H9 (cell line): Measurements from ENCODE around the gene FSTL1. TPM values are rescaled to one million over a fixed set of nuclear protein-coding genes. Genes with fewer than 3 reads are reported as not detected.

Experiments
- DNase-seq: peaks from one replicate; pipeline ENCODE4 v3.0.0-alpha.2; 2017
- H2AFZ ChIP-seq: one replicate; pipeline ENCODE4 v1.6.1; 2013; ENCODE audit warnings: mild to moderate bottlenecking, low read length, control low read depth, moderate library complexity
- H2AK5ac ChIP-seq: 2 replicates; pipeline ENCODE4 v1.6.1; 2013; ENCODE audit warnings: low read length, control low read depth, mixed read lengths; ENCODE audit not compliant: insufficient read length
- H2BK120ac ChIP-seq: one replicate; pipeline ENCODE4 v1.6.1; 2013; ENCODE audit warnings: low read depth, mild to moderate bottlenecking, low read length, control low read depth, inconsistent platforms; ENCODE audit not compliant: poor library complexity, severe bottlenecking
- H2BK12ac ChIP-seq: 2 replicates; pipeline ENCODE4 v1.6.1; 2013; ENCODE audit warnings: low read length, control low read depth, mixed read lengths, low read depth; ENCODE audit not compliant: insufficient read length
- H2BK15ac ChIP-seq: 2 replicates; pipeline ENCODE4 v1.6.1; 2013; ENCODE audit warnings: low read depth, low read length, control low read depth
- H2BK20ac ChIP-seq: one replicate; pipeline ENCODE4 v1.6.1; 2013; ENCODE audit warnings: low read depth, mild to moderate bottlenecking, low read length, control low read depth, inconsistent platforms; ENCODE audit not compliant: poor library complexity, severe bottlenecking
- H2BK5ac ChIP-seq: 2 replicates; pipeline ENCODE4 v1.6.1; 2013; ENCODE audit warnings: low read length, control low read depth, mixed read lengths; ENCODE audit not compliant: insufficient read length
- H3K14ac ChIP-seq: 2 replicates; pipeline ENCODE4 v1.6.1; 2013; ENCODE audit warnings: low read length, control low read depth; ENCODE audit not compliant: insufficient read depth
- H3K18ac ChIP-seq: 2 replicates; pipeline ENCODE4 v1.6.1; 2013; ENCODE audit warnings: low read depth, mild to moderate bottlenecking, mixed read lengths, low read length, control low read depth; ENCODE audit not compliant: insufficient read length
- H3K23ac ChIP-seq: 2 replicates; pipeline ENCODE4 v1.6.1; 2013; ENCODE audit warnings: low read length, control low read depth, mixed read lengths, low read depth; ENCODE audit not compliant: insufficient read length
- H3K23me2 ChIP-seq: 2 replicates; pipeline ENCODE4 v1.6.1; 2013; ENCODE audit warnings: low read depth, mild to moderate bottlenecking, mixed read lengths, low read length, control low read depth; ENCODE audit not compliant: insufficient read length, poor library complexity, severe bottlenecking
- H3K27ac ChIP-seq: 2 replicates; pipeline ENCODE4 v1.5.1; 2013; ENCODE audit warnings: low read length, control low read depth, mixed read lengths, low read depth; ENCODE audit not compliant: insufficient read length
- H3K27me3 ChIP-seq: 2 replicates; pipeline ENCODE4 v1.6.1; 2013; ENCODE audit warnings: low read length, control low read depth, inconsistent platforms; ENCODE audit not compliant: insufficient read depth
- H3K4ac ChIP-seq: 2 replicates; pipeline ENCODE4 v1.6.1; 2013; ENCODE audit warnings: low read depth, mild to moderate bottlenecking, control low read depth, inconsistent platforms, low read length, moderate library complexity
- H3K4me1 ChIP-seq: 2 replicates; pipeline ENCODE4 v1.6.1; 2013; ENCODE audit warnings: low read length, control low read depth, inconsistent platforms; ENCODE audit not compliant: insufficient read depth
- H3K4me2 ChIP-seq: 2 replicates; pipeline ENCODE4 v1.6.1; 2013; ENCODE audit warnings: low read length, control low read depth, mixed read lengths; ENCODE audit not compliant: insufficient read length, insufficient read depth
- H3K56ac ChIP-seq: 2 replicates; pipeline ENCODE4 v1.6.1; 2013; ENCODE audit warnings: low read depth, mild to moderate bottlenecking, mixed read lengths, low read length, control low read depth; ENCODE audit not compliant: insufficient read length
- H3K79me1 ChIP-seq: 2 replicates; pipeline ENCODE4 v1.6.1; 2013; ENCODE audit warnings: low read depth, mild to moderate bottlenecking, moderate library complexity, low read length, control low read depth, inconsistent platforms; ENCODE audit not compliant: insufficient read depth, poor library complexity, severe bottlenecking
- H3K79me2 ChIP-seq: 2 replicates; pipeline ENCODE4 v1.6.1; 2013; ENCODE audit warnings: low read length, control low read depth, inconsistent platforms; ENCODE audit not compliant: insufficient read depth
- H3K9ac ChIP-seq: 2 replicates; pipeline ENCODE4 v1.6.1; 2013; ENCODE audit warnings: low read length, control low read depth, mixed read lengths; ENCODE audit not compliant: insufficient read length; ENCODE audit errors: extremely low read depth
- H3K9me3 ChIP-seq: one replicate; pipeline ENCODE4 v1.6.1; 2013; ENCODE audit warnings: low read depth, low read length, inconsistent platforms; ENCODE audit not compliant: control insufficient read depth
- H3T11ph ChIP-seq: one replicate; pipeline ENCODE4 v1.6.1; 2013; ENCODE audit warnings: mild to moderate bottlenecking, low read length, control low read depth, inconsistent platforms
- H4K20me1 ChIP-seq: one replicate; pipeline ENCODE4 v1.6.1; 2013; ENCODE audit not compliant: control insufficient read depth, insufficient read length, insufficient read depth
- H4K5ac ChIP-seq: 2 replicates; pipeline ENCODE4 v1.6.1; 2013; ENCODE audit warnings: low read depth, mild to moderate bottlenecking, mixed read lengths, low read length, control low read depth; ENCODE audit not compliant: insufficient read length
- H4K8ac ChIP-seq: replicated peaks from 2 replicates; pipeline ENCODE4 v1.6.1; 2013; ENCODE audit warnings: low read length, control low read depth, mixed read lengths, low read depth; ENCODE audit not compliant: insufficient read length
- H4K91ac ChIP-seq: 2 replicates; pipeline ENCODE4 v1.6.1; 2013; ENCODE audit warnings: low read depth, mild to moderate bottlenecking, moderate library complexity, mixed read lengths, low read length, control low read depth; ENCODE audit not compliant: insufficient read length
- H3K27ac Mint-ChIP-seq, 3 experiments: 2 replicates in 2 of 3; 3 replicates in 1 of 3; pipeline ENCODE4 v1.8.0; 2020 to 2021; ENCODE audit warnings: mixed read lengths in 3 of 3, mild to moderate bottlenecking in 1 of 3, moderate library complexity in 1 of 3
- H3K27me3 Mint-ChIP-seq: 2 replicates; pipeline ENCODE4 v1.8.0; 2021; ENCODE audit warnings: low read depth, mild to moderate bottlenecking, moderate library complexity, mixed read lengths
- H3K36me3 Mint-ChIP-seq, 3 experiments: 2 replicates in 2 of 3; 3 replicates in 1 of 3; pipeline ENCODE4 v1.8.0; 2020 to 2021; ENCODE audit warnings: low read depth in 3 of 3, mixed read lengths in 3 of 3; ENCODE audit not compliant: insufficient read depth in 1 of 3
- H3K4me1 Mint-ChIP-seq, 2 experiments: 2 replicates each; pipeline ENCODE4 v1.8.0; 2020; ENCODE audit warnings: mixed read lengths in 2 of 2
- H3K4me3 Mint-ChIP-seq, 2 experiments: 2 replicates in 1 of 2; 3 replicates in 1 of 2; pipeline ENCODE4 v1.8.0; 2020 to 2021; ENCODE audit warnings: mild to moderate bottlenecking in 2 of 2, mixed read lengths in 2 of 2, moderate library complexity in 1 of 2
- H3K9me3 Mint-ChIP-seq, 2 experiments: 2 replicates in 1 of 2; 3 replicates in 1 of 2; pipeline ENCODE4 v1.8.0; 2020; ENCODE audit warnings: mild to moderate bottlenecking in 2 of 2, mixed read lengths in 2 of 2, moderate library complexity in 1 of 2
- WGBS: extraction: QIAGEN DNeasy Blood & Tissue Kit; methylation state at CpG from one replicate; pipeline ENCODE4 v1.1.7; 2013; ENCODE audit warnings: missing lambda C conversion rate, low lambda C conversion rate, mixed read lengths; ENCODE audit not compliant: insufficient read length; ENCODE audit errors: extremely low coverage; 5-methylcytosine and 5-hydroxymethylcytosine counted together
- total RNA-seq: library from RNA; stranded (reverse); gene quantifications from 2 replicates; pipeline ENCODE4 v1.2.1, GENCODE V29; 2021
- TF ChIP-seq, protein P1 (sequence below): fragments of 200-600 bp; sonication (generic); conservative IDR thresholded peaks from 3 replicates; pipeline ENCODE4 v1.8.0; 2021; ENCODE audit warnings: antibody characterized with exemption, mild to moderate bottlenecking

The FSTL1 gene
- total RNA-seq, 1 experiment from 2014 or later = 326 TPM

DNA sequence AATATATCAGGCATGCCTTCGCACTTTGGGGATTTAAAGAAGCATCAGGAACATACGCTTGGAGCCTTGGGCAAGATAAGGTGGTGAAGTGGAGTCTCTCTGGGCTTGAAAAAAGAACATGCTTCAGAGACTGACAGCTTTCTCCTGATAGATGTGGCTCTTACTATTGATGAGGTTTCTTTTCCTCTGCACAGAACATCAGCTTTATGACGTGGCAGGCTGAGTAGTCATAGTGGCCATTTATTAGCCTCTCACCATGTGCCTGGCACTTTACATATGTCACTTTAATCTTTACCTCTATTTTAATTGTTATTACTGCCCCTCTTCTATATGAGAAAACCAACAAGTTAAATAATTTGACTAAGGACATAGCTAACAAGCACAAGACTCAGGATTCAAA, 82.6 kb downstream of the FSTL1 start:
- Histone ChIP-seq H3K79me2 (no peaks in the 10 kb centered on the region), H3T11ph (no peak overlapping the region), H2BK12ac (no peak overlapping the region), H3K4me1 (no peaks in the 10 kb centered on the region), H2BK15ac (no peak overlapping the region), H3K4me2 (no peak overlapping the region), H3K23ac (no peak overlapping the region), H4K91ac (no peak overlapping the region), H3K18ac (no peak overlapping the region), H2BK120ac (no peak overlapping the region), H2AK5ac (no peak overlapping the region), H3K9ac (no peak overlapping the region), H2AFZ (no peak overlapping the region), H3K27me3 (no peaks in the 10 kb centered on the region), H4K8ac (no peak overlapping the region), H3K27ac (no peak overlapping the region), H3K9me3 (no peaks in the 10 kb centered on the region), H2BK5ac (no peak overlapping the region), H4K5ac (no peak overlapping the region), H3K79me1 (no peaks in the 10 kb centered on the region), H3K56ac (no peak overlapping the region), H3K23me2 (no peaks in the 10 kb centered on the region), H3K14ac (no peak overlapping the region), H4K20me1 (no peaks in the 10 kb centered on the region), H2BK20ac (no peak overlapping the region), H3K4ac (no peak overlapping the region)
- no peak overlapping the region for H3K4me3 Mint-ChIP-seq
- peaks cover 0 to 3% of the 10 kb centered on the region in 2 experiments; a peak in 3 of 5 replicates for H3K9me3 Mint-ChIP-seq
- no CpG with 5 or more reads among the region's 3 CpGs for WGBS
- no peaks in the 10 kb centered on the region for H3K36me3 Mint-ChIP-seq
- DNase-seq = no peak
- H3K27me3 Mint-ChIP-seq = peaks cover 5% of the 10 kb centered on the region
- H3K4me1 Mint-ChIP-seq = no peaks in the 10 kb centered on the region
- H3K27ac Mint-ChIP-seq = no peak overlapping the region
- TF ChIP-seq, protein P1, sequence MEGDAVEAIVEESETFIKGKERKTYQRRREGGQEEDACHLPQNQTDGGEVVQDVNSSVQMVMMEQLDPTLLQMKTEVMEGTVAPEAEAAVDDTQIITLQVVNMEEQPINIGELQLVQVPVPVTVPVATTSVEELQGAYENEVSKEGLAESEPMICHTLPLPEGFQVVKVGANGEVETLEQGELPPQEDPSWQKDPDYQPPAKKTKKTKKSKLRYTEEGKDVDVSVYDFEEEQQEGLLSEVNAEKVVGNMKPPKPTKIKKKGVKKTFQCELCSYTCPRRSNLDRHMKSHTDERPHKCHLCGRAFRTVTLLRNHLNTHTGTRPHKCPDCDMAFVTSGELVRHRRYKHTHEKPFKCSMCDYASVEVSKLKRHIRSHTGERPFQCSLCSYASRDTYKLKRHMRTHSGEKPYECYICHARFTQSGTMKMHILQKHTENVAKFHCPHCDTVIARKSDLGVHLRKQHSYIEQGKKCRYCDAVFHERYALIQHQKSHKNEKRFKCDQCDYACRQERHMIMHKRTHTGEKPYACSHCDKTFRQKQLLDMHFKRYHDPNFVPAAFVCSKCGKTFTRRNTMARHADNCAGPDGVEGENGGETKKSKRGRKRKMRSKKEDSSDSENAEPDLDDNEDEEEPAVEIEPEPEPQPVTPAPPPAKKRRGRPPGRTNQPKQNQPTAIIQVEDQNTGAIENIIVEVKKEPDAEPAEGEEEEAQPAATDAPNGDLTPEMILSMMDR = no peak
